ENCODE data around the gene LARGE2. TPM values are rescaled to one million over a fixed set of nuclear protein-coding genes. Genes with fewer than 3 reads are reported as not detected.

Gene LARGE2
- total RNA-seq, 1 donor from 2014 or later = 0.36 TPM

GRCh38 chr11:45909594-45910475 lies 12.6 kb upstream of the LARGE2 start:
- no peaks in the 10 kb centered on the region for H3K36me3 ChIP-seq (ENCODE audit: insufficient read depth, low read length)
- Mint-ChIP-seq H3K27ac (ENCODE audit: unreplicated experiment) (no peak overlapping the region), H3K4me1 (ENCODE audit: low read depth, unreplicated experiment) (no peaks in the 10 kb centered on the region), H3K9me3 (ENCODE audit: unreplicated experiment) (no peaks in the 10 kb centered on the region), H3K4me3 (ENCODE audit: unreplicated experiment) (no peak overlapping the region), H3K27me3 (ENCODE audit: low read depth, unreplicated experiment) (no peaks in the 10 kb centered on the region), H3K36me3 (ENCODE audit: low read depth, unreplicated experiment) (peaks cover 6% of the 10 kb centered on the region)
- no peaks in the 10 kb centered on the region for H3K27me3 ChIP-seq (ENCODE audit: insufficient read depth, low read length)
- no peaks in the 10 kb centered on the region for H3K4me1 ChIP-seq (ENCODE audit: insufficient read depth, low read length)
- peaks cover 8% of the 10 kb centered on the region for H4K20me1 ChIP-seq (ENCODE audit: insufficient read depth, low read length)
- no peak overlapping the region for H3K4me3 ChIP-seq (ENCODE audit: insufficient read depth, low read depth, low read length)
- DNase-seq (ENCODE audit: low read depth) = no peak
- TF ChIP-seq EZH2 (IDR thresholded peaks at IDR 0.05; ENCODE audit: insufficient read depth, low read length) = no peak
- TF ChIP-seq CTCF (IDR thresholded peaks at IDR 0.05; ENCODE audit: insufficient read depth, low read depth, low read length) = no peak
- H3K9me3 ChIP-seq (ENCODE audit: insufficient read depth, low read depth, low read length) = no peaks in the 10 kb centered on the region
- no peak overlapping the region for H3K27ac ChIP-seq (ENCODE audit: low read depth, low read length)
- H3K79me2 ChIP-seq (ENCODE audit: insufficient read depth, low read length) = no peaks in the 10 kb centered on the region
- no peak overlapping the region for H3K4me2 ChIP-seq (ENCODE audit: low read length)
- H2AFZ ChIP-seq (ENCODE audit: low read depth, low read length) = no peak overlapping the region
- H3K9ac ChIP-seq (ENCODE audit: low read length) = no peak overlapping the region
- FAIRE-seq = no peak

- H3K4me2 ChIP-seq (ENCODE audit: low read length) = no peak overlapping the region
- no peaks in the 10 kb centered on the region for H3K9me3 ChIP-seq (ENCODE audit: insufficient read depth, low read depth, low read length)
- H3K27me3 Mint-ChIP-seq (ENCODE audit: low read depth, unreplicated experiment) = no peaks in the 10 kb centered on the region
- FAIRE-seq (no peak), DNase-seq (ENCODE audit: low read depth) (no peak)
- H4K20me1 ChIP-seq (ENCODE audit: insufficient read depth, low read length) = peaks cover 8% of the 10 kb centered on the region
- no peak overlapping the region for H3K4me3 ChIP-seq (ENCODE audit: insufficient read depth, low read depth, low read length)
- no peaks in the 10 kb centered on the region for H3K4me1 ChIP-seq (ENCODE audit: insufficient read depth, low read length)
- no peak overlapping the region for H3K27ac ChIP-seq (ENCODE audit: low read depth, low read length)
- H3K36me3 ChIP-seq (ENCODE audit: insufficient read depth, low read length) = peaks cover 4% of the 10 kb centered on the region
- no peaks in the 10 kb centered on the region for H3K9me3 Mint-ChIP-seq (ENCODE audit: unreplicated experiment)
- no peak overlapping the region for H3K27ac Mint-ChIP-seq (ENCODE audit: unreplicated experiment)
- H3K9ac ChIP-seq (ENCODE audit: low read length) = no peak overlapping the region
- TF ChIP-seq EZH2 (IDR thresholded peaks at IDR 0.05; ENCODE audit: insufficient read depth, low read length) = no peak
- no peak for TF ChIP-seq CTCF (IDR thresholded peaks at IDR 0.05; ENCODE audit: insufficient read depth, low read depth, low read length)
- no peak overlapping the region for H2AFZ ChIP-seq (ENCODE audit: low read depth, low read length)
- no peaks in the 10 kb centered on the region for H3K4me1 Mint-ChIP-seq (ENCODE audit: low read depth, unreplicated experiment)
- no peak overlapping the region for H3K4me3 Mint-ChIP-seq (ENCODE audit: unreplicated experiment)
- peaks cover 4% of the 10 kb centered on the region for H3K79me2 ChIP-seq (ENCODE audit: insufficient read depth, low read length)
- no peaks in the 10 kb centered on the region for H3K27me3 ChIP-seq (ENCODE audit: insufficient read depth, low read length)
- H3K36me3 Mint-ChIP-seq (ENCODE audit: low read depth, unreplicated experiment) = peaks cover 6% of the 10 kb centered on the region
These were observed 11.8 kb upstream of the LARGE2 start for GRCh38 chr11:45910623-45911022.

- peaks cover 6% of the 10 kb centered on the region for H3K4me1 ChIP-seq (ENCODE audit: insufficient read depth, low read length)
- Mint-ChIP-seq H3K27ac (ENCODE audit: unreplicated experiment) (no peak overlapping the region), H3K4me1 (ENCODE audit: low read depth, unreplicated experiment) (peaks cover 11% of the 10 kb centered on the region), H3K9me3 (ENCODE audit: unreplicated experiment) (no peaks in the 10 kb centered on the region), H3K4me3 (ENCODE audit: unreplicated experiment) (no peak overlapping the region), H3K36me3 (ENCODE audit: low read depth, unreplicated experiment) (peaks cover 4% of the 10 kb centered on the region), H3K27me3 (ENCODE audit: low read depth, unreplicated experiment) (no peaks in the 10 kb centered on the region)
- H3K27me3 ChIP-seq (ENCODE audit: insufficient read depth, low read length) = no peaks in the 10 kb centered on the region
- FAIRE-seq = no peak
- no peak overlapping the region for H3K9ac ChIP-seq (ENCODE audit: low read length)
- peaks cover 24% of the 10 kb centered on the region for H3K79me2 ChIP-seq (ENCODE audit: insufficient read depth, low read length)
- H3K4me3 ChIP-seq (ENCODE audit: insufficient read depth, low read depth, low read length) = no peak overlapping the region
- H4K20me1 ChIP-seq (ENCODE audit: insufficient read depth, low read length) = peaks cover 16% of the 10 kb centered on the region
- H3K27ac ChIP-seq (ENCODE audit: low read depth, low read length) = no peak overlapping the region
- no peak overlapping the region for H2AFZ ChIP-seq (ENCODE audit: low read depth, low read length)
- TF ChIP-seq EZH2 (IDR thresholded peaks at IDR 0.05; ENCODE audit: insufficient read depth, low read length) = no peak
- no peak for TF ChIP-seq CTCF (IDR thresholded peaks at IDR 0.05; ENCODE audit: insufficient read depth, low read depth, low read length)
- H3K36me3 ChIP-seq (ENCODE audit: insufficient read depth, low read length) = peaks cover 7% of the 10 kb centered on the region
- no peaks in the 10 kb centered on the region for H3K9me3 ChIP-seq (ENCODE audit: insufficient read depth, low read depth, low read length)
- no peak for DNase-seq (ENCODE audit: low read depth)
- no peak overlapping the region for H3K4me2 ChIP-seq (ENCODE audit: low read length)
These were observed 8.9 kb upstream of the LARGE2 start for GRCh38 chr11:45913514-45913913.

All from astrocyte (in vitro differentiated cells and primary cell).